Mesenchymal stem cell (in vitro differentiated cells and primary cell): ENCODE measurements around the gene MRTO4.

Experiments used
- DNase-seq: peaks from one replicate; pipeline ENCODE4 v3.0.0-alpha.2; 2013
- H2AFZ ChIP-seq: one replicate; pipeline ENCODE4 v1.6.1; 2013; ENCODE audit warnings: low read depth, mild to moderate bottlenecking, control low read depth, inconsistent platforms, low read length, moderate library complexity
- H2AK5ac ChIP-seq: 2 replicates; pipeline ENCODE4 v1.6.1; 2013; ENCODE audit warnings: low read length, moderate library complexity, mild to moderate bottlenecking, inconsistent platforms; ENCODE audit not compliant: severe bottlenecking
- H2BK120ac ChIP-seq: one replicate; pipeline ENCODE4 v1.6.1; 2013; ENCODE audit warnings: low read depth, mild to moderate bottlenecking, inconsistent platforms, low read length, moderate library complexity
- H2BK12ac ChIP-seq, 2 experiments: one replicate each; pipeline ENCODE4 v1.6.1; 2013; ENCODE audit warnings: inconsistent platforms in 2 of 2, low read length in 2 of 2, mild to moderate bottlenecking in 2 of 2, moderate library complexity in 2 of 2, control low read depth in 1 of 2
- H2BK15ac ChIP-seq: one replicate; pipeline ENCODE4 v1.6.1; 2013; ENCODE audit warnings: mild to moderate bottlenecking, low read depth, inconsistent platforms; ENCODE audit not compliant: poor library complexity, severe bottlenecking
- H2BK5ac ChIP-seq: 2 replicates; pipeline ENCODE4 v1.6.1; 2013; ENCODE audit warnings: low read depth, mild to moderate bottlenecking, low read length, control low read depth, inconsistent platforms; ENCODE audit not compliant: poor library complexity, severe bottlenecking
- H3K14ac ChIP-seq, 2 experiments: one replicate each; pipeline ENCODE4 v1.6.1; 2013; ENCODE audit warnings: inconsistent platforms in 2 of 2, low read length in 2 of 2, control low read depth in 1 of 2, mild to moderate bottlenecking in 1 of 2, moderate library complexity in 1 of 2
- H3K18ac ChIP-seq, 2 experiments: one replicate each; pipeline ENCODE4 v1.6.1; 2013; ENCODE audit warnings: inconsistent platforms in 2 of 2, low read length in 2 of 2, control low read depth in 1 of 2, low read depth in 1 of 2, mild to moderate bottlenecking in 1 of 2
- H3K23ac ChIP-seq, 2 experiments: one replicate each; pipeline ENCODE4 v1.6.1; 2013; ENCODE audit warnings: inconsistent platforms in 2 of 2, low read length in 2 of 2, mild to moderate bottlenecking in 2 of 2, moderate library complexity in 2 of 2, control low read depth in 1 of 2
- H3K27ac ChIP-seq: 2 replicates; pipeline ENCODE4 v1.5.1; 2013; ENCODE audit warnings: mild to moderate bottlenecking, moderate library complexity, low read length, control low read depth, inconsistent platforms; ENCODE audit not compliant: poor library complexity, severe bottlenecking
- H3K27me3 ChIP-seq, 2 experiments: 2 replicates each; pipeline versions ENCODE4 v1.6.1 to v1.7.0; 2013; ENCODE audit warnings: low read length in 2 of 2, mild to moderate bottlenecking in 2 of 2, moderate library complexity in 2 of 2, control low read depth in 1 of 2, inconsistent platforms in 1 of 2; ENCODE audit not compliant: control insufficient read depth in 1 of 2, insufficient read depth in 1 of 2
- H3K36me3 ChIP-seq, 2 experiments: 2 replicates each; pipeline versions ENCODE4 v1.6.1 to v1.7.0; 2013; ENCODE audit warnings: low read length in 2 of 2, control low read depth in 1 of 2, inconsistent platforms in 1 of 2, low read depth in 1 of 2, mild to moderate bottlenecking in 1 of 2; ENCODE audit not compliant: insufficient read depth in 2 of 2, control insufficient read depth in 1 of 2
- H3K4ac ChIP-seq, 2 experiments: one replicate each; pipeline ENCODE4 v1.6.1; 2013; ENCODE audit warnings: inconsistent platforms in 2 of 2, low read length in 2 of 2, mild to moderate bottlenecking in 2 of 2, moderate library complexity in 2 of 2, control low read depth in 1 of 2, low read depth in 1 of 2
- H3K4me1 ChIP-seq: 2 replicates; pipeline ENCODE4 v1.6.1; 2013; ENCODE audit warnings: low read depth, low read length, control low read depth; ENCODE audit not compliant: control insufficient read depth, insufficient read depth
- H3K4me2 ChIP-seq: 2 replicates; pipeline ENCODE4 v1.6.1; 2013; ENCODE audit warnings: low read length, mild to moderate bottlenecking, inconsistent platforms; ENCODE audit not compliant: poor library complexity, severe bottlenecking
- H3K4me3 ChIP-seq, 2 experiments: 2 replicates each; pipeline versions ENCODE4 v1.5.1 to v1.7.0; 2013; ENCODE audit warnings: low read length in 2 of 2, mild to moderate bottlenecking in 2 of 2, control low read depth in 1 of 2, low read depth in 1 of 2; ENCODE audit not compliant: insufficient read depth in 1 of 2
- H3K79me1 ChIP-seq: replicated peaks from 2 replicates; pipeline ENCODE4 v1.6.1; 2013; ENCODE audit warnings: mild to moderate bottlenecking, control low read depth, low read length, inconsistent platforms; ENCODE audit not compliant: poor library complexity, severe bottlenecking
- H3K9ac ChIP-seq: 2 replicates; pipeline ENCODE4 v1.7.0; 2013; ENCODE audit warnings: mild to moderate bottlenecking, low read length, moderate library complexity
- H3K9me3 ChIP-seq: 2 replicates; pipeline ENCODE4 v1.7.0; 2013; ENCODE audit warnings: mild to moderate bottlenecking, low read length; ENCODE audit not compliant: control insufficient read depth
- H4K8ac ChIP-seq: one replicate; pipeline ENCODE4 v1.6.1; 2013; ENCODE audit warnings: inconsistent platforms, mild to moderate bottlenecking, low read length, moderate library complexity
- H4K91ac ChIP-seq: one replicate; pipeline ENCODE4 v1.6.1; 2013; ENCODE audit warnings: mild to moderate bottlenecking, low read length, inconsistent platforms
- WGBS: methylation state at CpG from one replicate; pipeline ENCODE4 v1.1.7; 2013; ENCODE audit warnings: mixed read lengths; 5-methylcytosine and 5-hydroxymethylcytosine counted together

Gene MRTO4

DNA sequence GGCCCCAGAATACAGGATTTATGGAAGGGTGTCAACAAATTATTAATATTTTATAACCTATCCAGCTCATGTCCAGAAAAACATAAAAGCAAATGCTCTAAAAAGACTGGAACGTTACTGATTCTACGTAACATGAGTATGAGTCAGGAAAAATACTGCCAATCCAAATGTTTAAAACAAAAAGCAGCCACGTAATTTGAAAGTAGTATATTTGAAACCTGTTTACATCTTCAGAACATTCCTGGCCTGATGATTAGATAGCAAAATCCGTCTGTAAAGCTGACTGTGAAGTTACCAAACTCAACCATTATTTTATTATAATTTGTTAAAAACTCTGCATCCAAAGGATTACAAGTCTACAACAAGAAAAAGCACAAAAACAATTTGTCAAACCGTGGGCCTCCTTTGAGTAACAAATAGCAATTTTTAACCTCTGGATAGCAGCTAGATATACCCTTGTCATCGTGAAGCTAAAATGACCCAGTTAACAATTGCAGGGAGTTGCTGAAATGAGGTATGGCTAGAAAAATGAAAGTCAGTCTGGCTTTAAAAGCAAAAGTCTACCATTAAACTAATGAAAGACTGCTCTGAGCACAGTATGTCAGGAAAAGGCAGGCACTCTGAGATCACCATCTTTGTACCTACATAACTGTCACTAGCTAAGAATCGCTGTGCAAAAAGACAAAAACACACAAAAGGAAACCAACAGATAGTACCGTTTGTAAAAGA is 42.7 kb upstream of the MRTO4 start:
- Histone ChIP-seq H3K79me1 (no peaks in the 10 kb centered on the region), H2AK5ac (no peak overlapping the region), H2BK15ac (no peak overlapping the region), H4K8ac (no peak overlapping the region), H3K36me3 (peaks cover 0 to 12% of the 10 kb centered on the region in 2 experiments), H3K14ac (no peak overlapping the region), H2BK5ac (peak overlapping the region; percentile 88), H3K18ac (peak overlapping the region in 1 of 2 experiments; percentile 33), H3K4me2 (peak overlapping the region; percentile 93), H3K9me3 (no peaks in the 10 kb centered on the region), H3K23ac (no peak overlapping the region), H2AFZ (no peak overlapping the region), H3K4me3 (peak overlapping the region in 1 of 2 experiments; percentile 100), H3K27me3 (no peaks in the 10 kb centered on the region), H2BK120ac (no peak overlapping the region), H2BK12ac (no peak overlapping the region), H3K27ac (peak overlapping the region; percentile 78), H3K4me1 (peaks cover 8% of the 10 kb centered on the region), H3K4ac (peak overlapping the region in 1 of 2 experiments; percentile 17), H4K91ac (no peak overlapping the region), H3K9ac (peak overlapping the region; percentile 99)
- 9% methylated on average over 3 of the region's 8 CpGs for WGBS
- peak; percentile 83 for DNase-seq

GRCh38 chr1:19209439-19209989 is 42.1 kb upstream of the MRTO4 start:
- H3K23ac ChIP-seq: peak overlapping the region in 1 of 2 experiments; percentile 93
- H3K79me1 ChIP-seq: peaks cover under 1% of the 10 kb centered on the region
- H3K18ac ChIP-seq: peak overlapping the region; percentile 83 to 99
- DNase-seq: peak; percentile 73
- H3K4me1 ChIP-seq: peaks cover 8% of the 10 kb centered on the region
- peak overlapping the region; percentile 93 for H3K4me2 ChIP-seq
- peak overlapping the region; percentile 99 for H3K9ac ChIP-seq
- H3K36me3 ChIP-seq: peaks cover 0 to 15% of the 10 kb centered on the region in 2 experiments
- H3K4me3 ChIP-seq: peak overlapping the region; percentile 98 to 100
- no peaks in the 10 kb centered on the region for H3K9me3 ChIP-seq
- H2AK5ac ChIP-seq: peak overlapping the region; percentile 9
- H2AFZ ChIP-seq: peak overlapping the region; percentile 89
- no peak overlapping the region for H2BK12ac ChIP-seq
- peak overlapping the region; percentile 70 for H4K8ac ChIP-seq
- WGBS: 0% methylated on average over 19 of the region's 28 CpGs
- H2BK5ac ChIP-seq: peak overlapping the region; percentile 88
- H3K14ac ChIP-seq: peak overlapping the region; percentile 9 to 11
- H3K4ac ChIP-seq: peak overlapping the region; percentile 79 to 95
- peak overlapping the region; percentile 93 for H2BK120ac ChIP-seq
- H3K27me3 ChIP-seq: no peaks in the 10 kb centered on the region
- peak overlapping the region; percentile 82 for H4K91ac ChIP-seq
- H2BK15ac ChIP-seq: peak overlapping the region; percentile 44
- peak overlapping the region; percentile 78 for H3K27ac ChIP-seq

DNA sequence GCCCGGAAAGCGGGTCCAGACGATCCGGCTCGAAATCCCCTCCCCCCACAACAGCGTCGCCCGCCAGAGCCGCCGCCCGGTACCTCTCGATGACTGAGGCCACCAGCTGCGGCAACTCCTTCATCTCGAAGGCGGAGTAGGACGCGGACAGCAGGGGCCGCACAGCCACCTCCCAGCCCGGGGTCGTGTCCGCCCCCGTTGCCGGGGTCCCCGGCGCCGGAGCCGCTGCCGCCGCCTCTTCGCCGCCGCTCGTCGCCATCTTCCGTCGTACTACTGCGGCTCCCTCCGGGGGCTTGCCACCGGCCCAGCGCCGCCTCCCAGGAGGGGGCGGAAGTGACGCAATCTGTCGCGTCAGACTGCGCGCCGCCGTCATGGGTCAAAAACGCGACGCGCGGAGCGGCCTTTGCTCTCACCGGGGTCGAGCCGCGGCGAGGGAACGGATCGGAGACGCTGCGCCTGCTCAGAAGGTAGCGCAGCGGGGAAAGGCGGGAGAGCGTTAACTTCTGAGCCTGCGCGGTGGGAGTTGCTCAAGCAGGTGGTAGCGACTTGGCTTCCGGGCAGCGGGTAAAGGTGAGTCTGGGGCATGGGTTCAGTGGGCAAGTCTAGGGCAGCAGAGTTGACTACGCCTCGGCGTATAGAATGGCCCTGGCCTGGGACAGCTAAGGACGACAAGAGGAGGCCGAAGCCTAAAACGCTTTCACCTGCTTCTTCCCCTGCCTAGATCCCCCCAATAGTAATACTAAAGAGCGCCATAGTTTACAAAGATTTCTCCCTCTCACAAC is 41.4 kb upstream of the MRTO4 start, which contains the start of gene UBR4:
UBR4 (minus strand) TSS at position 277 of the 782 bp plus-strand sequence; CDS start at position 259, 18 bp downstream.
- peak; percentile 96 for DNase-seq
- peak within 1 kb of the TSS; percentile 75 for H2AK5ac ChIP-seq
- peak within 1 kb of the TSS; percentile 96 for H2AFZ ChIP-seq
- peak within 1 kb of the TSS in 1 of 2 experiments; percentile 93 for H3K23ac ChIP-seq
- peak within 1 kb of the TSS; percentile 98 to 100 for H3K4me3 ChIP-seq
- H2BK12ac ChIP-seq: peak within 1 kb of the TSS in 1 of 2 experiments; percentile 71
- peak within 1 kb of the TSS; percentile 87 for H4K91ac ChIP-seq
- H2BK15ac ChIP-seq: peak within 1 kb of the TSS; percentile 67
- H4K8ac ChIP-seq: peak within 1 kb of the TSS; percentile 84
- peak within 1 kb of the TSS; percentile 79 to 95 for H3K4ac ChIP-seq
- H2BK120ac ChIP-seq: peak within 1 kb of the TSS; percentile 93
- H3K36me3 ChIP-seq: peaks cover 0 to 15% of the 10 kb centered on the region in 2 experiments
- peak within 1 kb of the TSS; percentile 99 for H3K9ac ChIP-seq
- under 1% methylated on average over 73 of the region's 80 CpGs for WGBS
- H3K4me2 ChIP-seq: peak within 1 kb of the TSS; percentile 93
- peak within 1 kb of the TSS; percentile 9 to 98 for H3K14ac ChIP-seq
- peaks cover 5% of the 10 kb centered on the region for H3K79me1 ChIP-seq
- peak within 1 kb of the TSS; percentile 93 to 99 for H3K18ac ChIP-seq
- H3K27ac ChIP-seq: peak within 1 kb of the TSS; percentile 90
- peak within 1 kb of the TSS; percentile 88 for H2BK5ac ChIP-seq
- peaks cover 7% of the 10 kb centered on the region for H3K4me1 ChIP-seq
- H3K27me3 ChIP-seq: no peaks in the 10 kb centered on the region
- no peaks in the 10 kb centered on the region for H3K9me3 ChIP-seq
